KBM-7 (cell line): ENCODE measurements around the gene PIP4K2B.

Experiments
- DNase-seq: peaks from one replicate; pipeline ENCODE4 v3.0.0-alpha.2; 2015
- in situ Hi-C: fragments of 300-500 bp; cut with MboI; formaldehyde crosslinking; loops from 2 replicates; pipeline ENCODE4 v1.14.3; 2020; ENCODE audit warnings: low sequenced_read_pairs, low pct_unique_long_range_greater_than_20kb, mixed read lengths

PIP4K2B gene

DNA sequence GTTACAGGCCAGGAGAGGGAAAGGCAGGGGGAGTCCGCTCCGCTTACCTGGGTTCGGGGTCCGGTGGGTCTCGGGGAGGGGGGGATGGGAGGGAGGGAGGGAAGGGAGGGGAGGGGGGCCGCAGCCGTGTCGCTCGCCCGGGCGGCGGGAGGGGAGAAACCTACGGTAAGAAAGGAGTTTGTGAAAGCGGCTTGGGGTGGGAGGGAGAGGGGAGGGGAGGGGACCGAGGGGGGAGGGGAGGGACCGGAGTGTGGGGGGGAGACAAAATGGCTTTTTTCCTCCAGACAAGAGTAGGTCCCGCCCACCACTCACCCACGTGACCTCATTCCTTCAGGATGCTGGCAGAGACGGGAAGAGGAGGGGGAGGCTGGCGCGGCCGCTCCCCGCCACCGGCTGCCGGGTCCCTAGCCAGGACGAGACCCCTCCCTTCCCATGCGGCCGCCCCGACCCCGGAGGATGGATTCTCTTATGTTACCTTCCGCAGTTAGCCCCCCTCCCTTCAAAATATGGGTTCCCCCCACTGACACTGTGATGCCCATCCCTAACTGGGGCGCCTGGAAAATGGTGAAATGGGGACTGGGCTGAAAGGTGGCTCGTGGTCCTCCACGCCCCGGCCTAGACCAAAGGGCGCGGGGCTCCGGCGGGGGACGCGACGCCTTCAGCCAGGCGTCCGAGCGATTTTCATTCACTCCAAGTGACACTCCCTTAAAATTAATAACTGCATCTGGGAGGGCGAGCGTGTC, 51.0 kb downstream of the PIP4K2B start, which contains the start of gene PCGF2:
PCGF2 (minus strand) TSS at position 188 of the 743 bp plus-strand sequence. CDS start 7,934 bp downstream, outside the sequence.
- in situ Hi-C loops: no loop called here
- peak; percentile 58 for DNase-seq

DNA sequence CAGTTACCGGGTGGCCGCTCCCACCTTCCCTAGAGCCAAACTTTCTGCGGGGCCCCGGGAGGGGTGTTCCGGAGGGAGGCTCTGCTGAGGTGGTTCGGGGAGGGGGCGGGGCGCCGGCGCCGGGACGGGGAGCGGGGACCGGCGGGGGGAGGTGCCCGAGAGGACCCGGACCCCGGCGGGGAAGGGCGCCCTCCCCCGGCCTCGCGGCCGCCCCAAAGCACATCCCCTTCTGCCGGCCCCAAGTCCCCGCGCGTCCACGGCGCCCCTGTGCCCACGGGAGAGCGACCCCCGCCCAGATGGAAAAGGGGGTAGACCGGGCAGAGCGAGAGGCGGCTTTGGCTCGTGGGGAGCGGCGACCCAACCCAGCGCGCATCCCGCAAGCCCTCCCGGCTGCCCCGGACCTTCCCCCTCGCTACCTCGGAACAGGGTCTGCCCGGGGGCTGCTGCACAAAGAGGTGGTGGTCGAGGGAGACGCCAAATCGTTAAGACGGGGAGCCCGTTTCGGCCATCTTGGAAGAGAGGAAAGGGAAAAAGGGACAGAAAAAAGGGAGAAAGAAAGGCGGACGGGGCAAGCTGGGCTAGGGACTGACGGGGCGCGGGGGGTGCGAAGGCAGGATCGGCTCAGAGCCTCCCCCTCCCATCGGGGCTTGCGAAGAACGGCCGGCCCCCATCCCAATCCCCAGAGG, 51.8 kb downstream of the PIP4K2B start:
- in situ Hi-C loops: no loop called here
- no peak for DNase-seq

DNA sequence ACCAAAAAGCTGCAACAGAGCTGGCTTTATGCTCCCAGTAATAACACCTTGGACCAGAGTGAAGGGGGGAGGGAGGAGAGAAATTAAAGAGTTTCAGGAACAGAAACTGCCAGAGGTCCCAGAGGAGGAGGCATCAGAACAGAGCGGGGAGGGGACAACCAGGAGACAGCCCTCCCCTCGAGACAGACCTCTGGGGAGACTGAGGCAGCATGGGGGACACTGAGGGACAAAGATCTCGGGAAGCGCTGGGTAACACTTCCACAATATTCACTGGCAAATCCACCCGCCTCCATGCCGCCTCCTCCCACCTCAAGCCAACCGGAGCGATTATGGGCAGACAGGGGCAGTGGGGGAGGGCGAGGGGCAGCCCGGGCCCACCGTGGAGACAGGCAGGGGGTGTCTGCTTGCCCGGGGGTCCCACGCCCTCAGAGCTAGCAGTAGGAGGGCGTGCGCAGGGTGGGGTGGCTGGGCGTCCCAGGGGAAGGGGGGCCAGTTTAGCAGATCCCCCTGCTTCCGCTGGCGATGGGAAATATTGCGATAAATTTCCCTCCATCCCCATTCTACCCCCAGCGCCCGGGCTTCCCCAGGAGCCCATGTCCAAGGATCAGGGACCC, 52.4 kb downstream of the PIP4K2B start:
- in situ Hi-C loops: no loop called here

DNA sequence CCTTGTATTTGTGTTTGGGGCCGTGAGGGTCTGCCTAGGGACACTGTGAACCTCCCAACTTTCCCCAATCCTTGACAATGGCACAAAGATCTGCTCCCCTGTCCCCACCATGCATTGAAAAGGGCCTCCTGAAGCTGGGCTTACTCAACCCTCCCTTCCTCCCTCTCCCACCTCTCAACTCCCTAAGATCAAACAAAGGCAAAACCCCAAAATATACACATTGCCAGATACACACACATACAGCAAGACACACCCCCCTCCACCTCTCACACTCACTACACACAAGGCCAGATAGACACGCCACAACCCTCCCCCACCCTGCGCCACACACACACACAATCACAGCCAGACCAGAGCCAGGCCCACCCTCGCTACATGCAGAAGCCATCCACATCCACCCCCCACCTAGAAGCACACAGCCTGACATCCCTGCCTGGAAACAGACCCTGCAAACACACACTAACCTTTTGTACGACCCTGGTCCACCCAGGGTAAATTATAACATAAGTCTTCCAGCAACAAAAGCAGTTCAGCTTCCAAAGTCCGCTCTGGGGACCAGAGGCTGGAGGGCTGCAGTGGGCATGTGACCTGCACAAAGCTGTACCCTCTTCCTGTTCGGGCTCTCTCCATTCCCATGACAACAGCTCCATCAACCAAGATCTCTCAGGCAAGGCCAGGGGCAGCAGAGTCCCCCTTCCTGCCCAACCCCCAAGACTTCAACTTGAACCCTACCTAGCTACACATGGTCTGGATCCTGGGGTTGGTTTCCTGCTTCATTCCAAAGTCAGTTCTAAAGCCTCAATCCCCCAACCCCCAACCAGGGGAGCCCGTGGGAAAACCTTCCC, 53.1 kb downstream of the PIP4K2B start:
- no peak for DNase-seq
- in situ Hi-C loops: no loop called here

More for the DNA sequence above, 52.4 kb downstream of the PIP4K2B start:
- DNase-seq: no peak

DNA sequence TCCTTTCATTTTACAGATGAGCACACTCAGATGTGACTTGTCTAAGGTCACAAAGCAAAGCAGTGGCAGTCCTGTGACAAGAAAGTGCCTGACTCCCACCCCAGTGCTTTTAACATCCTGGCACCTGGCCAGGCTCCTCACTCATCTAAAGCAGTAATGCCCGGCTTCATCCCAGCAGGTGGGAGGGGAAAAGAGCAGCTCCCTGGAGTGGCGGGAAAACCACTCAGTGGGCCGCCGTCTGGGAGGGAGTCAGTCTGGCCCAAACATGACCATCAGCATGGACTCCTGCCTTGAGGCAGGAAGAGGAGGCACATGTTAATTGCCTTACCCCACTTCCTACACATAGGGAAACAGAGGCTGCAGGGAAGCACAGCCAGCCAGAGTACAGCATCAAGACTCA, 53.8 kb downstream of the PIP4K2B start:
- in situ Hi-C loops: no loop called here
- peak; percentile 31 for DNase-seq

DNA sequence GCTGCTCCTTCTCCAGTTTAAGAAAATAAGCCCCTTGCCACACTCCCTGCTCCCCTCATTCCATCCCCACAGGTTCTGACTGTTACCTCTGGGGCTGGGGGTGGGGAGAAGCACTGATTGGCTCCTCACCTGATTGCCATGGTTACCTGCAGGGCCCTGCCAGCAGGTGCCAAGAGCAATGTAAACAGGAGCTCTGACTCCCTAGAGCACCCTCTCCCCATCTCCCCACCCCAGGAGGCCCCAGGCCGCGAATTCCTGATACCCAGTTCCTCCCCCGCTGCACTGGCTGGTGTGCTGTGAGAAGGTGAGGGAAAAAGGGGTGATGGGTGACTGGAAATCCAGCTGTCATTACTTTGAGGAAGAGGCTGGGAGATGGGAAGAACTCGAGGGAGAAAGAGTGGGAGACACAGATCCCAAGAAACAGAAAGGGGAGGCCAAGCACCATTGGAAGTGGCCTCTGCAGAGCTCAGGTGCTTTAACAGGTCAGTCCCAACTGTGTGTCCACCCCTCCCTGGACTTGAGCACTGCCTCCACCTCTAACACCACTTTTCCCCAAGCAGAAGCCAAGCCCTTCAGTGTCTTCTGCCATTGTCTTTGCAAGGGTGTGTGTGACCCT, 55.7 kb downstream of the PIP4K2B start:
- in situ Hi-C loops: no loop called here
- DNase-seq: no peak

DNA sequence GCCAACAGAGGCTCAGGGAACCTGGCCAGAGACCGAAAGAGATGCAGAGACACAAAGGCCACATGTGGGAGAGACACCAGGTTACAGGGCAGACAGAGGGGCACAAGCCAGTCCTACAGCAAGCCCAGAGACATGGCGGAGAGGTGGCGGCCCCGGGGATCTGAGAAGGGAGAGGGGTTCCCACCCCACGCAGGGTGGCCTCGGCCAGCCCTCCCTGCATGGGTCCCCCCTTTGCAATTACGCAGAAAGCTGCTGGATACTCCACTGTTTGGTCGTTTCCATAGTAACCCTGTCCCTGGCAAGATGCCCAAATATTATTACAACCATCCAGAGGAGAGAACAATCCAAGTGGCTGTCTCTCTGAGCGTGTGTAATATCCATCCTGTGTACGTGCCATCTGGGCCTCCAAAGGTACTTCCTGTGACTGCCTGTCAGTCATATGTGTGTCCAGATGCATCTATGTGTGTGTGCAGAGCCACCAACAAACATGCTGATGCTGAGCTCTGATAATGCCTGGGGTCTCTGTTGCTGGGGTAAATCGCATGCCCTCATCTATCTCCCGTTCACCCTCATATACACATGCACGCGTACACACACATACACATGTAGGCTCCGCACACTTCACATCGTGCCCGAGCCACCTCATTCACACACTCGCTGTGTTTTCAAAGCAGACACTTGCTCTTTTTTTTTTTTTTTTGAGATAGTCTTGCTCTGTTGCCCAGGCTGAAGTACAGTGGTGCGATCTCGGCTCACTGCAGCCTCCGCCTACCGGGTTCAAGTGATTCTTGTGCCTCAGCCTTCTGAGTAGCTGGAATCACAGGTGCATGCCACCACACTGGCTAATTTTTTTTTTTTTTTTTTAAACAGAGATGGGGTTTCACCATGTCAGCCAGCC, 56.7 kb downstream of the PIP4K2B start:
- in situ Hi-C loops: no loop called here
- DNase-seq: no peak

DNA sequence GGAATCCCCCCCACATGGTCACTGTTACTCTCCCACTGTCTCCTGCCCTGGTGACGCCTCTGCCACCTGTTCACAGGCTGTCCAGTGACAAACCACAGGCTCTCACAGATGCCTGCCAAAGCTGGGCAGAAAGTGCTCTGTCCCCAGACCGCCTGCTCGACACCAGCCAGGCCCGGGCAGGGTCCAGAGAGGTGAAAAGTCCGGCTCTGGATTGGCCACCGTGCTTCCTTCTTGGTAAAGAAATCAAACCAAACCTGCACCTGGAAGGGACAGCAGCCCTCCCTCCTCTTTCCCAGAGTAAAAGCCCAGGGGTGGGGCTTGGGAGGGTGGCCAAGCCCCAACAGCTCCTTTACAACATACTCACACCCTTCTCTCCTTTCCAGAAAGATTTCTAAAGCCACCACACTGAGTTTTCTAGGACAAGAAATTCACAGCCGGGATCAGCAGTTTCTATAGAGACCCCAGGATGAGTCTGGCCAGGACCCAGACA, 57.4 kb downstream of the PIP4K2B start:
- in situ Hi-C loops: no loop called here
- DNase-seq: no peak

DNA sequence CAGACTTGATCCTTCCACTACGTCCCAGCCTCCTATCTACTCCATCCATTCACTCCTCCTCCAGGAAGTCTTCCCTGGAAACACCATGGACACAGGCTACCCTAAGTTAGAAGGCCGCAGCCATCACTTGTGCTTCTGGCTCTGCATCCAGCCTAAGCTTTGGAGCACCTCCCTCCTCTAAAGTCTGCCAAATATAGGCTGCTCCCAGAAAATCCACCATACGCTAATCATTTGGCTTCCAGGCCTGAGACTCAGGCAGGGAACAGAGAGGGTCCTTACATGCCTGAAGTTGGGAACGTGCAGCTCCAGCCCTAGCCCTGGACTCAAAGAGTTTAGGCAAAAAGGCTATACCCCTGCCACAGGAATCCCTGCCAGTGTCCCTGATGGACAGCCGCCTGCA, 57.9 kb downstream of the PIP4K2B start:
- no peak for DNase-seq
- in situ Hi-C loops: no loop called here

DNA sequence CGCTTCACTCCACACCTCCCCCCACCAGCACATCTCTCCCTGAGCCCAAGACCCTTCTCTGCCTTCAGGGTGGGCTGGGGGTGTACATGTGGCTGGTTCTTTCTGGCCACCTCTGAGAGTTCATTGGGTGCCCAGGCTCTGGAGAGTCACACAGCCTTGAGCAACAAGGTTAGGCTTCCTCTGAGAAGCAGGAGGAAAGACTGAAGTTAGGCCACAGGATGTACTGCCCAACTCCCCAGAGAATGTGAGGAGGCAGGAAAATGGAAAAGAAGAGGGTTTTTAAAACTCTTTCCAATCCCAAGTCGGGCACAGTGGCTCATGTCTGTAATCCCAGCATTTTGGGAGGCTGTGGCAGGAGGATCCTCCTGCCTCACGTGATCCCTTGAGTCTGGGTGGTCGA, 58.5 kb downstream of the PIP4K2B start:
- in situ Hi-C loops: no loop called here
- DNase-seq: no peak

DNA sequence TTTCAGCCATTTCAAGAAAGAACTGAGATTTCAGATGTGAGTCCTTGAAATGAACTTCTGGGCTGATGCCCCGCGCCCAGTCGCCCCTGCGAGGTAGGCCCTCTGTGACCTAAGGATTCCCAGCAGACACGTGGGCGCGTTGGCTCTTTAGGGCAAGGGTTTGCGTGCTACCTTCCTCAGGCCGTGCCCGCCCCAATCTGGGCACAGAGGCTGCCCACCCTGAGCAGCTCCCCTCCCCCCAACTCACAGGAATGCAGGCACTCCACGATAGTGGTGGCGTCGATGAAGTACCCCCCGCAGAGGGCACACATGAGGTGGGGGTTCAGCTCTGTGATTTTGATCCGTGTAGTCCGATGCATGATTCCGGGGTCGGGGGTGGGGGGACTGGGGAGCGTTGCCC, 59.3 kb downstream of the PIP4K2B start:
- DNase-seq: no peak

DNA sequence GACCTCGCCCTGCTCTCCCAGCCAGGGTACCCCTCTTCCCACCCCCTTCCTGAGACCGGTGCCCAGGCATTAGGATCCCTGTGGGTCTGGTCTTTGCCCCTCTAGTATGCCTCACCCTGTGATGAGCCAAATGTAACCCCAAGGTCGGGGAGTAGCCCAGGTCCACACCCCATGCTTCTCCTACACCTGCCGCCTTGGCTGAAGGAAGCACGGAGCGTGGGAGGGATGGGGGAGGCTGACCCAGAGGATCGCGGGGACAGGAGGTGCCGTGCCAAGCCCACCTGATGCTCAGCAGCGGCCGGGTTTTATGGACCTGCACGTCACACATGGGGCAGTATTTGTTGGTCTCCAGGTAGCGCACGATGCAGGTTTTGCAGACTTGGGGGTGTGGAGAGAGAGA, 60.1 kb downstream of the PIP4K2B start:
- no peak for DNase-seq
- in situ Hi-C loops: loop anchor here (10.0 kb wide), 1 partner anchor 65 kb away; the partner anchor contains the start of gene EPOP

More for the DNA sequence above, 59.3 kb downstream of the PIP4K2B start:
- in situ Hi-C loops: no loop called here

DNA sequence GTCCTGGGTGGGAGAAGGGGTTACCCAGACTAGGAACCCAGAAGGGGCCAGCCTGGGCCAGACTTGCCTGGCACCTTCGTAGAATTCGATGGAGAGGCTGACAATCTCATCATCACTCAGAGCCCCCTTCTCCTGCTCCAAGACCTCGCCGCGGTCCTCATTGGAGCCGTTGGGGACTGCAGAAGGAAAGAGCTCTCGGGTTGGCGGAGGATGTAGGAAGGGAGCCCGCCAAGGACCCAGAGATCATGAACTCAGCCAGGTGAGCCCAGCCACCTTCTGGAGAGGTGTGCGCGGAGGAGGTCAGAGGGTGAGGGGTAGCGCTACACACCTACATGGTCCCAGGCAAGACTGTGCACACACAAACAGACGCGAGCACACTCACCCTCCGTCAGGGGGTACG, 60.7 kb downstream of the PIP4K2B start:
- in situ Hi-C loops: loop anchor here (10.0 kb wide), 1 partner anchor 64 kb away; the partner anchor contains the start of gene EPOP
- no peak for DNase-seq

DNA sequence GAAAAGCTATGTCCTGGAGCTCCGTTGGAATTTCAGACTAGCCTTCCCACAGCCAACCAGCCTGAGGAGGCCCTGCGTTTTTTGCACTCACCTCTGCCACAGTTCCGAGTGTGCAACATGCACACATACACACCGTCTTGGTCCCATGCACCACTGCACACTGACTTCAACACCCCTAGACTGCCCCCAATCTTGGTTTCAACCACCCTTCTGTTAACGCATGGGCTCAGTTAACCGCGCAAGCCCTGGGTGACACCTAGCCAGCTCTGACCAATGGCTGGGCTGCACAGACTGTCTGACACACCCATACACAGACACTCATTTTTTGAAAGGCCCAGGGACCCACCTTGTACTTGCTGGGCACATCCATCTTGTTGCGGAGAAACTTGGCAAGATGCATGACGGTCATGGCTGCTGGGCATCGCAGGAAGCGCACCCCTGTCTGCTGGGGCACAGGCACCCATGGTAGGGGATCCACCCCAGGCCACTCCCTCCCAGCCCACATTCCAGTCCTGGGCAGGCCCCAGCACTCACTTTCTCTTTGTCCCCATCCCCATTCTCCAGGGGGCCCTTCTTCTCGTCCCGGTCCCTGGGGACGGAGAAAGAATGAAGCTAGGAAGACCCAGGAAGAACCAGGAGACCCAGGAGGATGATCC, 61.2 kb downstream of the PIP4K2B start:
- in situ Hi-C loops: loop anchor here (10.0 kb wide), 1 partner anchor 63 kb away; the partner anchor contains the start of gene EPOP
- DNase-seq: no peak

DNA sequence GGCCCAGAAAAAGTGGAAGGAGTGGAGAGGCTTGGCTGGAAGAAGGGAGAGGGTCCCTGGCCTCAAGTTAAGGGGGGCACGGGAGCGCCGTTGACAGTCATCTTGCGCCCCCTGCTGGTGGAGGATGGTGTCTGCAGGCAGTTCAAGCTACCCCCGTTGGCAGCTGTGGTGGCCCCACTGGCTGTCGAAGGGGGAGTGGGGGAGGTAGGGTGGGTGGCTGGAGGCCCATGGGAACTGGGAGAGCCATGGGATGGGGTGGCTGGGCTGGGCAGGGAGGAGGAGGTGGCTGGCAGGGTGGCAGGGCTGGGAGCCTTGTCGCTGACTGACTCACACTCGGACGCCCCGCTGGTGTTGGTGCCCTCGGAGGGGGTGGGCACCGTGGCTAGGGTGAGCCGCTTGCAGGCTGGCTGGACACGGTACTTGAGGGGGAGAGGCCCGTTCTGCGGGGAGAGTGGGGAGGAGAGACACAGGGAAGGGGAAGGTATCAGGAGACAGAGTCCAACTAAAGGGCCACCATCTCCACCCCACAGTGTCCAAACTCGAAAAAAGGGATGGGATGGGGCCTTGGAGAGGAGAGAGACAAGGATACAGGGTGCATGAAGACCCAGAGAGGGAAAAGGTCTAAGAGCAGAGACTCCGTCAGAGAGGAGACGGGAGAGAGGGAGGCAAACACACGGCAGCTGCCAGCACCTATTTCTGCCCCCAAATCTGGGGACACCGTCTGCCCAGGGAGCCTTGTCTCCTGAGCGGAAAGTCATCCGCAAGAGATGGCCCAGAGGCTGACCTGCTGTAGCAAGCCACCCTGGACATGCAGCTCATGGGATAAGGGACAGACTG, 64.0 kb downstream of the PIP4K2B start:
- peak; percentile 57 for DNase-seq

More for the DNA sequence above, 64.0 kb downstream of the PIP4K2B start:
- in situ Hi-C loops: loop anchor here (10.0 kb wide), 1 partner anchor 61 kb away; the partner anchor contains the start of gene EPOP
